SHP77 (cell line): ENCODE measurements around the gene SYT13.
A peak's percentile ranks its signal among the peaks of the same experiment; 100 is the strongest.

Experiments
- DNase-seq, 2 experiments: peaks; one replicate each; lab custom pipeline; 2025; lab: John Stamatoyannopoulos, UW

Gene SYT13

GRCh38 chr11:45248501-45249011 is 37.6 kb downstream of the SYT13 start:
- no peak for DNase-seq

GRCh38 chr11:45247433-45247832 is 38.7 kb downstream of the SYT13 start:
- no peak for DNase-seq

- DNase-seq = no peak
Observed at GRCh38 chr11:45246241-45246640, 39.9 kb downstream of the SYT13 start.

GRCh38 chr11:45245218-45246045 is 40.7 kb downstream of the SYT13 start:
- no peak for DNase-seq

GRCh38 chr11:45243967-45244366 is 42.2 kb downstream of the SYT13 start:
- DNase-seq = no peak

GRCh38 chr11:45239733-45240132 is 46.4 kb downstream of the SYT13 start:
- no peak for DNase-seq

GRCh38 chr11:45238724-45239123 is 47.4 kb downstream of the SYT13 start:
- no peak for DNase-seq

GRCh38 chr11:45237711-45238315 is 48.3 kb downstream of the SYT13 start:
- DNase-seq = no peak

- no peak for DNase-seq
Observed at GRCh38 chr11:45234306-45235006, 51.7 kb downstream of the SYT13 start.

- no peak for DNase-seq
Observed at GRCh38 chr11:45233804-45234170, 52.4 kb downstream of the SYT13 start.

- peak; percentile 48 to 49 for DNase-seq
Observed at GRCh38 chr11:45233121-45233803, 52.9 kb downstream of the SYT13 start.

- DNase-seq = no peak
Observed at GRCh38 chr11:45232341-45233080, 53.6 kb downstream of the SYT13 start.

- no peak for DNase-seq
Observed at GRCh38 chr11:45229401-45230020, 56.6 kb downstream of the SYT13 start.

- DNase-seq = no peak
Observed at GRCh38 chr11:45227836-45228235, 58.3 kb downstream of the SYT13 start.

GRCh38 chr11:45226901-45227300 is 59.2 kb downstream of the SYT13 start:
- no peak for DNase-seq

- no peak for DNase-seq
Observed at GRCh38 chr11:45225961-45226871, 59.9 kb downstream of the SYT13 start.

GRCh38 chr11:45225277-45225676 is 60.9 kb downstream of the SYT13 start:
- DNase-seq = no peak

GRCh38 chr11:45224766-45225165 is 61.4 kb downstream of the SYT13 start:
- DNase-seq = no peak

- no peak for DNase-seq
Observed at GRCh38 chr11:45223496-45223895, 62.6 kb downstream of the SYT13 start.

GRCh38 chr11:45219411-45219810 is 66.7 kb downstream of the SYT13 start:
- no peak for DNase-seq
